ENCODE data around the gene BTNL9.
"Not testable (repeated sequence)": the region's sequence is repeated elsewhere in the genome, so short reads cannot be mapped to it uniquely, and the experiment has no call there.

The BTNL9 gene

GRCh38 chr5:181063514-181063913 is 23.4 kb downstream of the BTNL9 start:
- DNase-seq, result no peak

- DNase-seq, result no peak
Measured at GRCh38 chr5:181064987-181065386, 24.9 kb downstream of the BTNL9 start.

- no peak for DNase-seq
Measured at GRCh38 chr5:181069767-181070491, 29.9 kb downstream of the BTNL9 start.

- DNase-seq, result no peak
Measured at GRCh38 chr5:181070523-181070922, 30.5 kb downstream of the BTNL9 start.

- no peak for DNase-seq
Measured at GRCh38 chr5:181071257-181071656, 31.2 kb downstream of the BTNL9 start.

- DNase-seq, result no peak
Measured at GRCh38 chr5:181076920-181077319, 36.9 kb downstream of the BTNL9 start.

GRCh38 chr5:181081989-181082388 is 41.9 kb downstream of the BTNL9 start:
- DNase-seq, result no peak

- no peak for DNase-seq
Measured at GRCh38 chr5:181084621-181085195, 44.6 kb downstream of the BTNL9 start.

- no peak for DNase-seq
Measured at GRCh38 chr5:181086026-181086883, 46.2 kb downstream of the BTNL9 start.

GRCh38 chr5:181086884-181087205 is 46.8 kb downstream of the BTNL9 start:
- DNase-seq, result no peak

- no peak for DNase-seq
Measured at GRCh38 chr5:181087309-181087708, 47.2 kb downstream of the BTNL9 start.

GRCh38 chr5:181088289-181088688 is 48.2 kb downstream of the BTNL9 start:
- no peak for DNase-seq

- DNase-seq, result no peak
Measured at GRCh38 chr5:181092428-181092827, 52.4 kb downstream of the BTNL9 start.

GRCh38 chr5:181095162-181095561 is 55.1 kb downstream of the BTNL9 start:
- not testable (repeated sequence) for DNase-seq

- not testable (repeated sequence) for DNase-seq
Measured at GRCh38 chr5:181096721-181097382, 56.8 kb downstream of the BTNL9 start.

GRCh38 chr5:181097383-181097753 is 57.3 kb downstream of the BTNL9 start:
- DNase-seq, result not testable (repeated sequence)

- not testable (repeated sequence) for DNase-seq
Measured at GRCh38 chr5:181097759-181098491, 57.9 kb downstream of the BTNL9 start.

- no peak for DNase-seq
Measured at GRCh38 chr5:181098762-181099601, 58.9 kb downstream of the BTNL9 start.

GRCh38 chr5:181099602-181100086 is 59.6 kb downstream of the BTNL9 start:
- no peak for DNase-seq

GRCh38 chr5:181100121-181100875 is 60.2 kb downstream of the BTNL9 start:
- DNase-seq, result no peak
